HL-60/S4 (cell line): ENCODE data around the gene TOM1L2.

Source experiments
- in situ Hi-C: fragments of 300-500 bp; cut with MboI; formaldehyde crosslinking; loops from 2 replicates; pipeline ENCODE4 v1.14.3; 2022; ENCODE audit warnings: low sequenced_read_pairs

Gene TOM1L2

DNA sequence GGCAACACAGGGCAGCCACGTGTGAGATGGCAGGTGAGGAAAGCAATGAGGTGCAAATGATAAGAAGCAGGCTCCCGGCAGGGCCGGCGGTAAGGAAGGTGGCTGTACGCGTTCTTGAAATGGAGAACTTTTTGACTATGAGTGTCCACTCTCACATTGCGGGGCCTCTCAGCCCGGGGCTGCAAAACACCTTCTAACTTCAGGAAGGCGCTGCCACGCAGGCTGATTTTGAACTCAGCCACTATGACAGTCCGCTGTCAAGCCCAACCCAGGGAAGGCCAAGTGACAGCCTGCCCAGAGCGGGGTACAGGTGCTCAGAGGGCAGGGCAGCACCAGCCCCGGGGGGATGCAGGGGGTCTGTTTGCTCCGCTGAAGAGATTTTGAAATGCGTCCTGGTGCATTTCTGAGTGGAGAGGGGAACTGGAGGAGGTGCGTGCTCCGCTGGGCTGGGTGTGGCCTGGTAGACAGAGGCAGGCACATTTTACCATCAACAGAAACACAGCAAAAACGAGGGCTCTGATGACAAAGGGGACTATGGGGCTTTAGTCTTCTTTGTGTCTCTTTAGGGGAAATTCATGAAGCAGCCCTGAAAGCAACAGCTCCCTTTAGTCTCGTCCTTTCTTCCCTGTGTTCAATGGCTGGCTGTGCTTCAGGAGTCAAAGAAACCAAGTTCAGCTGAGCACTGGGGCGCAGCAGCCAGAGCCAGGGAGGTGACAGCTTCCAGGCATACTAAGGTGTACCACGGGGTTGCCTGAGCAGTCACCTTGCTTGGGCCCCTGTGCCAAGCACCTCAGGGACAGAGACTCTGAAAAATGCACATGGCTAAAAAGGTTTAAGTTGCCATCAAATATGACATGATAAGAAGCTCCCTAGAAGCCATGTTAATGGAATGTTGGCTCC, 120.8 kb downstream of the TOM1L2 start:
- in situ Hi-C loops: no loop called here

DNA sequence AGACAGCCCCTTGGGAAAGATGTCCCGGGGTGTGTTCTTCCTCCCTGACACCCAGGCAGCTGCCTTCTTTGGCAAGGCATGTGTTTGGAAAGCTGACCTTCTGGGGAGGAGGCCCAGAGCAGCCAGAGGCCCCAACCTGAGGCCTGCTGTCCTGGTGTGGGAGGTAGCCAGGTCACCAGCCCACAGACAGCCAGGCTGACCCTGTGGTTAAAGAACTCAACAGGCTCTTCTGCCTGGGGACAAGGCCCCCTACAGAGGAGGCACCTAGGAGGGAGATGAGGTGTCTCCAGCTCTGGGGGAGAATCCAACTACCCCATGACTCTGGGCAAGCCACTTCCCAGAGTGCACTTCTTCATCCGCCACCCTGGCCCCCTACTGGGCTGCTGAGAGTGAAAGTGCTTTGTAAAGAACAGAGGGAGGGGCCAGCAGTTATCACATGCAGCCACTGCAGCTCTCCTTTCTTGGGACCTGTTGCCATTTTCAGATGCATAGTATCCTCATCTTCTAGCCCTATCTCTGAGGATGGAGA, 122.3 kb downstream of the TOM1L2 start:
- in situ Hi-C loops: no loop called here

DNA sequence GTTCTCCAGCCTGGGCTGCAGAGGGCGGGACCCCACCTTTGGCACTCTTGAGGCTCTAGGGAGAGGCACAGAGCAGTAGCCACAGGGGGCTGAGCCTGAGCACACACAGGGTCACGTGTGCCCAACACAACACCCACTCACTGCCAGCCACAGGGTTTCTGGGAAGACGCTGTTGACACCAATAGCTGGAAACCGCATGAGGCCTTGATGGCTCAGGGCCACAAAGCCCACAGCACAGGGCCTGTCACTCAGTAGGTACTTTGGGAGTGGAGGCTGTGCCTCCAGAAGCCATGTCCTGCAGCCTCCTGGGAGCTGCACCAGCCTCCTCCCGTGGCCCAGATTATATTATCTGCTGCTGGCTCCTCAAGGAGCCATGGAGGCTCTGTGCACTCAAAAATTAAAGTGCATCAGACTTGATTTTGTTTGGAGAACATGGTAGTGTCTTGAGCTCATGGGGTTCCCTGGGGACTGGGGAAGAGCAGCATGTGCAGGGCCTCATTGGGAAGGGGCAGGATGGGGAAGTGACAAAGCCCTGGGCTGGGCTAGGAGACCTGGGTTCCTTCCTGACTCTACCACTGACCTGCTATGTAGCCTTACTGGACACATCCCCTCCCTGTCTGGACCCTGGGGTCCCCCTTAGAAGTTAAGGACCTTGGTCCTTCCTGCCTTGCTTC, 122.9 kb downstream of the TOM1L2 start:
- in situ Hi-C loops: no loop called here

DNA sequence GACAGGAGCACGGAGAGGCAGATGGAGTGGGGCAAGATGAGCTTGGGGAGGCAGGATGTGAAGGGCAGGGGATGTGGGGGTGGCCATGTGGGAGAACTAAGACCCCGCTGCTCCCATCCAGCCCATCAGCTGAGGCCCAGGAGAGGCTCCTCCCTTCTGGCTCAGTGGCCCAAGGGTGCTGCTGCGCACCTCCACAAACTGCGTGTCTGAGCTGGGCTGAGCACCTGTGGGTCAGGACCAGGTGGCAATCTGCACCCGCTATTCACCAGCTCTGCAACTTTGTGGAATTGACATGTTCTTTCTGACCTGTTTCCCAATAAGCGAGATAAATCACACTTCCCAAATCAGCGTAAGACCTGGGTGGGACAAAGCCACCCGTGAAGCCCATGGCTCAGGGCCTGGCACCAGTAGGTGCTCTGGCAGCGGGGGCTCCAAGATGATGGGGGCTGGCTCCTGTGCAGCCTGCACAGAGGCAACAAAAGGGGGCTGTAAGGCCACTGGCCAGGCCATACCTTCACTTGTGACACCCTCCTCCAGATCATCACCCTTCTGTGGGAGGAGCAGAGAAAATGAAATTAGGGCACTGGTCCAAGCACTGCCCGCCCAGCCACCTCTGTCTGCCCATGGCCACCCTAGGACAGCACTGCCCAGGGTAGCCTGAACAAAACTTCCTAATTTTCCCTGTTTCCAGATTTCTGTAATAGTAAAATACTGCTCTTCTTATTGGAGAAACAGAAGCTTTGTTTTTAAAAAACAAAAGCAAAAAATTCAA, 123.7 kb downstream of the TOM1L2 start:
- in situ Hi-C loops: no loop called here

DNA sequence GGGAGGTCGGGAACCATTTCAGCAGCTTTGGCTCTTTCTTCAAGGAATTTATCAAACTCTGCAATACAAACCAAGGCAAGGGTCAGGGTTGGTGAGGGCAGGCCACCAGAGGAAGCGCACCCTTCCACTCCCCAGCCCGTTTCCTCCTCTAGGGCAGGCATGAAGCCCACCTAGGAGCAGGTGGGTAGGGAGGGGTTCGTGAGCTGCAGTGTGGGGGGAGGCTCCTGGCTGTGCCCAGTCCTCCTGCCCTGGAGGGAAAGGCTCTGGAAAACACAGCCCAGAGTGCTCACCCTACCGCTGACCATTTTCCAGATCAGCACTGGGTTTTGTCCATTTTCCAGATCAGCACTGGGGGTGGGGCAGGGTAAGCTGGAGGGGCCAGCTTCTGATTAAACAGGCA, 124.5 kb downstream of the TOM1L2 start:
- in situ Hi-C loops: no loop called here

DNA sequence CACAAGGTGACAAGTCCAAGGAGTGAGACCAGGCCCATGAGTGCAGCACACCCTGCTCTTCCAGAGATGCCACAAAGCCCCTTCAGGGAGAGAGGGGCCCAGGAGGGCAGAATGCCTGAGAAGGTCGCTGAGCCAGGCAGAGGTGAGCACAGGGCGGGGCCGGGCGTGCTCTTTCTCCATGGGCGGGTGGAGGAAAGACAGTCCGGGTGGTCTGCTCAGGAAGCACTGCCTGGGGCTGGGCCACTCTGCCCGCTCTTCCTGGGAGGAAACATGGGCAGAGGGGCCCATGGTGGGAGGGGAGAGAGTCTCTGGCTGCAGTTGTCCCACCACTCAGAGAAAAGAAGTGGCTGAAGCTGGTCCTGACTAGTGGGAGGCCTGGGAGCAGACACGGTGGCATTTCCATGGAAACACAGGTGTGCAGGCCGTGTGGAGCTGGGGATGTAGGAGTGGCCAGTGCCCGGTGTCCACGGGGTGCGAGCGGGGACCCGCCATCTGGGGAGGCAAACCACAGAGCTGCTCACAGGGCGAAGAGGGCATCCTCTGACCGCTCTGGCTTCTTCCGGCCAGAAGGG, 125.0 kb downstream of the TOM1L2 start:
- in situ Hi-C loops: no loop called here

DNA sequence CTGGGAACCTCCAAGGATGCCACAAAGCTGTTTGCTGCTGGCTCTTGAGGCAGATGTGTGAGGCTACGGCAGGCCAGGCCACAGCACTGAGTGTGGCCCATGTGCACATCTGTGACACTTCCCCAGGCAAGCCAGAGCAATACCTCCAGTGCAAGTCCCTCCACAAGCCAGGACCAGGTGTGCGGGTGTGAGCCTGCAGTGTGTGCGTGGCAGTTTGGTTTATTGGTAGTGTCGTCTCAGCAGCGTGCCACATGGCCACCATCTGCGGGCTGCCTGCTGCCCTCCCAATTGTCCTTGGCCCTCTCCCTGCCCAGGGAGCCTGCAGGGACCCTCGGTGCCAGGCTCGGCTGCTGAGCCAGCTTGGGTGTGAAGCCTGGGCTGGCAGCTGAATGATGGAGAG, 125.6 kb downstream of the TOM1L2 start:
- in situ Hi-C loops: no loop called here

DNA sequence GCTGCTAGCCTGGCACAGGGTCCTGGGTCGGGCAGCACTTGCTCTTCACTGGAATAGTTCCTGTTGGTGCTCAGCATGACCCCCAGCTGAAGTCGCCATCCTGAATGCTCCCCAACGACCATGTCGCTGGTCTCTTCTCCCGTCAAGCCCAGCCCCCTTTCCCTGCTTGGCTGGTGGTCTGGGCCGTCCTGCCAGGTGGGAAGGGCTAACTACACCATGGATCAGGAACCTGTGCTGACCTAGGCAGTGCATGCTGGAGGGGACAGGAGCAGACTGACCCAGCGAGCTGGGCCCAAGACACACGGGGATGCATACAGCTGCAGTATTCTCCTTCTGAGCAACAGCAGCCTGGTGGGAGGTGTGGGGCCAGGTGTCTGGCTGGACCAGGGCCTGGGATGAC, 126.2 kb downstream of the TOM1L2 start:
- in situ Hi-C loops: no loop called here

DNA sequence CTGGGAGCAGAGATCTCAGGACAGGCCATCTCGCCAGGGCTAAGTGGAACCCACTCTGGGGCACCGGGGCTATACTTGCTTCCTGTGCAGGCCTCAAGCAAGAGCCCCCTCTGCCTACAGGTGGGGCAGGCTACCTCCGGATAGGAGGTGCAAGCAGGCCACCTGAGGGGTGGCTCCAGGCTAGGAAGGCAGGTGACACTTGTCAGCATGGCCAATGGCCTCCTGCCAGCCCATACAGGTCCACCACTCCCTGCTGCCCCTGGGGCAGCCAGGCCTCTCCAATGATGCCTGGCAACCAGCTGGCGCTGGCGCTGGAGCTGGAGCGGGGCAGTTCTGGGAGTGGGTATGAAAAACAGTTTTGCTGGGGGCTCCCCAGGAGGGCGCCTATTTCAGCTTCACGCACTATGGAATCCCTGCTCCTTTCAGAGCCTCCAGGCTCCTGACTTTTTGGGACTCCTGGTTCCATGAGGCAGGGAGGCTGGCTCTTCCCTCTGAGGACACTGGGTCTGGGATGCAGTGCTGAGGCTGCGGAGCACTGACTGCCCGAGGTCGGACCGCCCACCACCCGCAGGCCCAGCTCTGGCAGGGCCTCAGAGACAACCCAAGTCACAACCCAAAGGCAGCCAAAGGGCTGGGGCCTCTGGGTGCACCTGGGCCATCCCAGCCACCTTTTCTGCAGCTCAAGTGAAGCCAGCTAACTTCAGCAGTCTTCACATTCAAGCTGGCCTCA, 127.0 kb downstream of the TOM1L2 start:
- in situ Hi-C loops: no loop called here

DNA sequence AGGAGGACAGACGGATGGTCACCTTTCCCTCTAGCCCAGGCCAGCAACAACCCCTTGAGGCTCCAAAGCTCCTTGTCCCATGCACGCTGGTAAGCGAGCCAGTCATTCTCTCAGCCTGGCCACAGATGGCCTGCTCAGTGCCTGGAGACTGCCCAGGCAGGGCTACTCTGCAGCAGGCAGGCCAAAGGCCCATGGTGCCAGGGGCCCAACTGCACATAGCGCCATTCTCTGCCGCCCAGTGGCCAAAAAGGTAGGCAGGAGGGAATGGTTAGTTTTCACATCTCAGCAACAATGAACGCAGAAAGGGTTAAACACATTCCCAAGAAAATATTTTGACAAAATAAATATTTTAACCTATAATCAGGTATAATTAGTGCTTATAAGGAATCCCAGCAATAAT, 127.7 kb downstream of the TOM1L2 start:
- in situ Hi-C loops: no loop called here

DNA sequence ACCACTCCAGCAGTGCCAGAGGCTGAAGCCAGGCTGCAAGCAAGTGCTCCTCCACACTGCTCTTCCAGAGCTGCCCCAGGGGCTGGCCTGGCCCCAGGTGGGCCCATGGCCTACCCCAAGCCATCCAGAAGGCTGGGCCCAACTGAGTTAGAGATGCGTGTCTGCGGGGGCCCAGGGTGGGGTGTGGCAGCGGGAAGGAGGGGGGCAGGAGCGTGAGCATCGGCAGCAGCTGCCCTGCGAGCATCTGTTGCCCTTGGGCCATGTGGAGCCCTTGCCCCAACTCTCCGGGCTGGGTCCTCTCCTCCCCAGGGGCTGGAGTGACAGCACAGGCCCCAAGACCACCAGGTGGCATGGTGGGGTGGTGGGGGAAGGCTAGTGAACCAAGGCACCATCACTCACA, 128.1 kb downstream of the TOM1L2 start:
- in situ Hi-C loops: no loop called here

DNA sequence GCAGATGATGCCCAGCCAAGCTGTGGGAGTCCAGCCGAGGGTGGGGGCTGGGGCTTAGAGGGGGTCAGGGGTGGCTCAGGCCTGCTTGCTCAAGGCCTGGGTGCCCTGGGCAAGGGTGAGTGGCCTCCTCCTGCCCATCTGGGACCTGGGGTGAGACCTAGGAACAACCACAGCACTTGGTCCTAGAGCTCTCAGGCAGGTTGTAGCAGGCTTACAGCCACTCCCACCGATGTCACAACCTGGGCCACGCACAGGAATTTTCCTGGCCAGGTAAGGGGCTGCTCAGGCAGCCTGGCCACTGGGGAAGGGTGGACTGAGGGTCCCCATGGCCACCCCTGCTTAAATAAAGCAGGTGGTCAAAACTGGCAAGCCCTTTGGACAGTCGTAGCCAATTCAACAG, 129.1 kb downstream of the TOM1L2 start:
- in situ Hi-C loops: no loop called here

DNA sequence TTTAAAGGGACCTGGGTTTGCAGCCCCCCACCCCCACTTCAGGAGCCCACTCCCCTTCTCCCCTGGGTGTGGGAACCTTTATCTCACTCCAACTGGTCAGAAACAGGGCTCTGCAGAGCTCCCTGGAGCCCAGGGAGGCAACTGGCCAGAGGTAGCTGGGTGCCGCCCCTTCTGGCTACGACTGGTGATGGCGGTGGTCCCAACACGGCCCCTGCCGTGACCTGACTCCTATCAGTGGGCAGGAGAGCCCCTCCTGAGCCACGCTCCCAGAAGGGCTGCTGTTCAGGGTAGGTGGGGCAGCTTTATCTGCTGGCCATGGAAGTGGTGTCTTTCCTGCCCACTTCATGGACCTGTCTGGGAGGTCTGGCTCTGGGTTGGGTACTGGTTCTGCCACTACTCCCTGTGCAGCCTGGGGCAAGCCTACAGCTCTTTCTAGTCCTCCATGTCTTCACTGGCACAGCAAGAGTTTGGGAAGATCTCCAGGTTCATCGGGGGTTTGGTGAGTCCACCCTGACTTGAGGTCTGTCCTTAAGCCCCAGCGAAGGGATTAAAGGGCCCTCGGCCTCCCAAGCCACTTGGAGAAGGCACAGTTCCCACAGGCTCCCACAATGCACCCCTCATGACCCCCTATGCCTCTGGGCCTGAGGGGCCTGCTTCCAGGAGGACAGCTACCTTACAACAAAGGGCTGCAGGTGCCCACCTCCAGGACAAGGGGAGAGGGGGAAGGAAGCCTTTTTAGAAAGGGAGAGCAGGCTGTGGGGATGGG, 129.9 kb downstream of the TOM1L2 start:
- in situ Hi-C loops: no loop called here

DNA sequence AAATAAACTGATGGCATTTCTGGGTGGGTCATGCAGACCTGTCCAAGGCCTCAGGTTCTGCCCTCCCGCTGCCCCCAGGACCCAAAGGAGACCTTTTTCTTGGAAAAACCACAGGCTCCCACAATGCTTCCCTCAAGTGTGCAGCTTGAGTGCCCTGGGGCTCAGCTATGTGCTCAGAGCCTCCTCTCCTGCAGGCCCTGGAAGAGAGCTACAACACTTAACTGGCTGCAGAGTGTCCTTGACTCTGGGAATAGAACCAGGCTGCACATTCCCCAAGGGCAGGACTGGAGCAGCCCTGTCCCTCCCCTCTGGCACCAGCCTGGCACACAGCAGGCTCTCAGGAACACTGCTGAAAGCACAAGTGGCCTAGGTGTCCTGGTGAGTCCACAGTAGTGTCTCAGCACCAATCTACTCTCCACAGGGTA, 130.6 kb downstream of the TOM1L2 start:
- in situ Hi-C loops: no loop called here

DNA sequence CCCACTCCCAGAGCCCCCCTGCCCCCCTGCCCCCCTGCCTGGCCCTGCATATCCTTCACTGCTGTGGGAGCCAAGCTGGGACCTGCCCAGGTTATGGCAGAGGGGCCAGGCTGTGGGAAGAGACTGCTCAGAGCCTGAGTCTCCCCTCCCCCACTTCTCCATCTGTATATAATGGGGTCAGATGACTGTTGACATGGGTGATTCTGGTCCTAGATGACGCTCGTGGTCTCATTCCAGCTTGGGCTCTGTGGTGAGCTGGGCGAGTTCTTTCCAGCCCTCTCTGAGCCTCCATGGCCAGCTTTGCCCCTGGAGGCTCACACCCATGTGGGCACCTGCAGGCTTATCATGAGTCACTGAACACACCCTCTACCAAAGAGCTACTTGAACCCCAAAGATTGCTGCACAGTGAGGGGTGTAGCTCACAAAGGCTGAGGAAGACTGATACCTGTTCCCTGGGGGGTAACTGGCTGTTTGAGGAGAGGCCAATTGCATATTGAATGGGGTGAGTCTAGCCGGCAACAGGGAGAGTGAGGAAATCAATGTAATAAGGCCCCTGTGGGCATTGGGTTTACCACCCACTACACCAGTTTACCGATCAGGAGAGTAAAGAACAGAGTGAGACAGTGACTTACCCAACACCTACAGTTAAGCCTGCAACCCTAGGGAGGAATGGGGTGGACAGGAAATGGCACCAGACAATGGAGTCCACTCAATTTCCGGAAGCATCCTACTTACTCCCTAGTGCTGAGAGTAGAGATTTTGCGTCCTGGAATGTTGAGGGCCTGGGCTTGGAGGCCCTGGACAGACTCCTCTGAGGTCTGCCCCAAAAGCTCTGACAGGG, 131.2 kb downstream of the TOM1L2 start:
- in situ Hi-C loops: no loop called here

DNA sequence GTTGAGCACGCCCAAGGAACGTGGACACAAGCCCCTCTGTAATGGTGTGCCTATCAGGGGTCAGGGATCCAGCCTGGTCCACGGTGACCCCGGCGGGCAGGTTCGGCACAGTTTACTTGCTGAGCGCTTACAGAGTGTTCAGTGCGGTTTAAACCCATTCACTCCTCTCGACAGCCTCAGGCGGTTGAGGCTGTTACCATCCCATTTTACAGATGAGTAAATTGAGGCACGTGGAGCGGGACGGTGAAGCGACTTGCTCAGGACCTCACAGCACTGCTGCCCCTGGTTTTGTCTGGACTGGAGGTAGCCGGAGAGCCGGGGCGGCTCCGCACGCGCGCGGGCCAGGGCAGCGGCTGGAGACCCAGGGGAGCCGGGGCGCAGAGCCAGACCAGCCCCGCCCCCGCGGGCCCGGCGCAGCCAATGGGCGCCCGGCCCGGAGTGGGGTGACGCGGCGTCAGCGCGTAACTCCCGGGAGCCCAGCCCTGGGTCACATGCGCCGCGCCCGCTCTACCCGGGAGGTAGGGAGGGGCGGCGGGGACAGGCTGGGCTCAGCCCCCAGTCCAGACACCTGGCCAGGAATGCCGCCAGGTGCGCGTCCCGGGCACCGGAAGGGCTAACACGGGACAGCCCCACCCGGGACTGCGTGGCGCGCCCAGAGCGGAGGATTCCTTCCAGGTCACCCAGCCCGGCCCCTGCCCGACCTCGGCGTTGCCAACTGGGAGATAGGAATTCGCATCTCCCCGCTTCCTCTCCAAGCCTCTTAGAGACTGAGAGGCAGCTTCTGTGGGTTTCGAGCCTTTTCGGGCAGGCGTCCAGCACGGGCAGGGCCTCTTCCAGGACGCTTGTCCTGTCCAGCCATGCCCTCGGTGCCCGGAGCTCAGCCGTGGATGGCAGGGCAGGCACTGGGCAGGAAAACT, 132.2 kb downstream of the TOM1L2 start:
- in situ Hi-C loops: no loop called here
